RWPE1 (cell line): ENCODE measurements around the gene HNRNPC.

Source experiments
- CTCF ChIA-PET: fragments of 350-600 bp; sonication (Branson Sonifier 250); formaldehyde crosslinking; extraction: SDS; loops from one replicate; lab custom pipeline; 2021; lab: Yijun Ruan, JAX
- POLR2A ChIA-PET: fragments of 400-600 bp; formaldehyde crosslinking; extraction: SDS; loops from one replicate; lab custom pipeline; 2020; ENCODE audit warnings: antibody characterized with exemption; ENCODE audit not compliant: low non-redundant PET; lab: Yijun Ruan, JAX
- DNase-seq: peaks from one replicate; pipeline ENCODE4 v3.0.0; 2012; ENCODE audit warnings: low spot score
- H3K27ac ChIP-seq: fragments of 450-650 bp; 2 replicates; pipeline ENCODE4 v1.5.1; 2017
- CTCF ChIP-seq: fragments of 450-650 bp; conservative IDR thresholded peaks from 2 replicates; pipeline ENCODE4 v1.5.1; 2017; ENCODE audit warnings: low read depth, mild to moderate bottlenecking

HNRNPC gene

GRCh38 chr14:21248338-21248737 is 20.9 kb downstream of the HNRNPC start:
- CTCF ChIA-PET: no interaction called here
- DNase-seq: no peak
- no peak for TF ChIP-seq CTCF
- POLR2A ChIA-PET: no interaction called here
- H3K27ac ChIP-seq: no peak overlapping the region

GRCh38 chr14:21245813-21246212 is 23.4 kb downstream of the HNRNPC start:
- ChIA-PET CTCF (no interaction called here), POLR2A (interaction anchor here (0.5 kb wide), 1 partner anchor 20 kb away, joined by 3 read pairs; no protein-coding TSS in a partner anchor)
- peak overlapping the region; percentile 42 for H3K27ac ChIP-seq
- no peak for TF ChIP-seq CTCF
- DNase-seq: no peak

- DNase-seq: no peak
- H3K27ac ChIP-seq: no peak overlapping the region
- no peak for TF ChIP-seq CTCF
- POLR2A ChIA-PET: no interaction called here
- CTCF ChIA-PET: interaction anchor here (0.7 kb wide), 1 partner anchor 13 kb away, joined by 4 read pairs; no protein-coding TSS in a partner anchor
These were observed 24.7 kb downstream of the HNRNPC start for GRCh38 chr14:21244544-21244943.

GRCh38 chr14:21241218-21241819 is 27.9 kb downstream of the HNRNPC start:
- ChIA-PET CTCF (no interaction called here), POLR2A (no interaction called here)

GRCh38 chr14:21240417-21240816 is 28.8 kb downstream of the HNRNPC start:
- no peak for DNase-seq
- no peak overlapping the region for H3K27ac ChIP-seq
- TF ChIP-seq CTCF: no peak
- ChIA-PET POLR2A (no interaction called here), CTCF (interaction anchor here (0.6 kb wide), 1 partner anchor 90 kb away, joined by 5 read pairs; no protein-coding TSS in a partner anchor)

More at GRCh38 chr14:21241218-21241819, 27.9 kb downstream of the HNRNPC start:
- H3K27ac ChIP-seq: no peak overlapping the region
- TF ChIP-seq CTCF: peak; percentile 59; the same call in 1 of the 2 replicates
- DNase-seq: no peak

GRCh38 chr14:21238823-21239518 is 30.3 kb downstream of the HNRNPC start:
- DNase-seq: no peak
- TF ChIP-seq CTCF: no peak
- CTCF ChIA-PET: interaction anchor here (0.7 kb wide), 2 partner anchors 9 to 260 kb away, joined by 3 to 4 read pairs; no protein-coding TSS in a partner anchor
- POLR2A ChIA-PET: no interaction called here
- H3K27ac ChIP-seq: no peak overlapping the region
